ENCODE measurements around the gene ZNF214. TPM values are rescaled to one million over a fixed set of nuclear protein-coding genes. Genes with fewer than 3 reads are reported as not detected.

The ZNF214 gene
- not detected for total RNA-seq

GRCh38 chr11:7020183-7020917 is at the start of gene ZNF214, which contains the start of gene NLRP14:
TSS of gene ZNF214 (minus strand) at chr11:7020346. CDS start at chr11:7002835, 17,511 bp downstream.
TSS of gene NLRP14 (plus strand) at chr11:7020479. CDS start at chr11:7038587, 18,108 bp downstream.
- ChIA-PET POLR2A (no interaction called here), CTCF (interaction anchor here (0.5 to 0.6 kb wide), 2 partner anchors 205 to 326 kb away, joined by 3 to 4 read pairs; no protein-coding TSS in a partner anchor)

GRCh38 chr11:7062534-7062933 is 42.4 kb upstream of the ZNF214 start:
- POLR2A ChIA-PET = no interaction called here
- CTCF ChIA-PET = interaction anchor here (0.6 kb wide), 1 partner anchor 15 kb away, joined by 3 read pairs; no protein-coding TSS in a partner anchor

- ChIA-PET CTCF (no interaction called here), POLR2A (no interaction called here)
Observed at GRCh38 chr11:7060868-7061267, 40.7 kb upstream of the ZNF214 start.

- POLR2A ChIA-PET = no interaction called here
- CTCF ChIA-PET = no interaction called here
Observed at GRCh38 chr11:7057641-7058040, 37.5 kb upstream of the ZNF214 start.

- POLR2A ChIA-PET = no interaction called here
- CTCF ChIA-PET = no interaction called here
Observed at GRCh38 chr11:7056828-7057513, 36.8 kb upstream of the ZNF214 start.

- CTCF ChIA-PET = no interaction called here
- POLR2A ChIA-PET = no interaction called here
Observed at GRCh38 chr11:7050191-7050590, 30.0 kb upstream of the ZNF214 start.

GRCh38 chr11:7046474-7047175 is 26.5 kb upstream of the ZNF214 start:
- ChIA-PET CTCF (no interaction called here), POLR2A (no interaction called here)

GRCh38 chr11:7034019-7034418 is 13.9 kb upstream of the ZNF214 start:
- ChIA-PET CTCF (no interaction called here), POLR2A (no interaction called here)

GRCh38 chr11:7032692-7033091 is 12.5 kb upstream of the ZNF214 start:
- ChIA-PET POLR2A (no interaction called here), CTCF (no interaction called here)

- POLR2A ChIA-PET = no interaction called here
- CTCF ChIA-PET = no interaction called here
Observed at GRCh38 chr11:7031471-7031871, 11.3 kb upstream of the ZNF214 start.

GRCh38 chr11:7030836-7031235 is 10.7 kb upstream of the ZNF214 start:
- ChIA-PET POLR2A (no interaction called here), CTCF (no interaction called here)

- POLR2A ChIA-PET = no interaction called here
- CTCF ChIA-PET = no interaction called here
Observed at GRCh38 chr11:7028141-7028540, 8.0 kb upstream of the ZNF214 start.

GRCh38 chr11:7021318-7021717 is 1.2 kb upstream of the ZNF214 start:
- POLR2A ChIA-PET = no interaction called here
- CTCF ChIA-PET = no interaction called here

GRCh38 chr11:7019500-7020182 is 505 bp downstream of the ZNF214 start:
- POLR2A ChIA-PET = no interaction called here

GRCh38 chr11:7016011-7016410 is 4.1 kb downstream of the ZNF214 start:
- CTCF ChIA-PET = no interaction called here

More at GRCh38 chr11:7019500-7020182, 505 bp downstream of the ZNF214 start:
- CTCF ChIA-PET = interaction anchor here (0.6 kb wide), 1 partner anchor 204 kb away, joined by 4 read pairs; no protein-coding TSS in a partner anchor

GRCh38 chr11:7014118-7014517 is 6.0 kb downstream of the ZNF214 start:
- CTCF ChIA-PET = no interaction called here
- POLR2A ChIA-PET = no interaction called here

More at GRCh38 chr11:7016011-7016410, 4.1 kb downstream of the ZNF214 start:
- POLR2A ChIA-PET = no interaction called here

GRCh38 chr11:7004482-7004881 is 15.7 kb downstream of the ZNF214 start:
- ChIA-PET CTCF (no interaction called here), POLR2A (no interaction called here)

GRCh38 chr11:6995703-6996102 is 24.4 kb downstream of the ZNF214 start:
- ChIA-PET CTCF (no interaction called here), POLR2A (no interaction called here)

- CTCF ChIA-PET = no interaction called here
- POLR2A ChIA-PET = no interaction called here
Observed at GRCh38 chr11:6992457-6993417, 27.4 kb downstream of the ZNF214 start.
